Tibial artery (tissue), 4 donors: ENCODE data around the gene MYRFL.
A peak's percentile ranks its signal among the peaks of the same experiment; 100 is the strongest.

Source experiments
- DNase-seq, 2 donors: peaks; one replicate each; pipeline ENCODE4 v3.0.0-alpha.2; 2019
- H3K27ac ChIP-seq, 2 donors: fragments of 200-600 bp; sonication (generic) in 1 of 2; 1 replicate in 1 of 2; 2 replicates in 1 of 2; pipeline ENCODE4 v1.5.1; 2018 to 2019; ENCODE audit warnings: mild to moderate bottlenecking in 1 of 2
- H3K27me3 ChIP-seq, 2 donors: fragments of 200-600 bp; sonication (generic) in 1 of 2; one replicate each; pipeline versions ENCODE4 v1.5.1 to v1.6.0; 2016 to 2019
- H3K36me3 ChIP-seq, 3 donors: fragments of 200-600 bp; sonication (generic) in 2 of 3; one replicate each; pipeline ENCODE4 v1.5.1; 2016 to 2019; ENCODE audit warnings: mild to moderate bottlenecking in 2 of 3
- H3K4me1 ChIP-seq, 4 donors: fragments of 200-600 bp; sonication (generic) in 2 of 4; 1 replicate in 3 of 4; 2 replicates in 1 of 4; pipeline ENCODE4 v1.5.1; 2016 to 2019
- H3K4me3 ChIP-seq, 2 donors: fragments of 200-600 bp; sonication (generic) in 1 of 2; 1 replicate in 1 of 2; 2 replicates in 1 of 2; pipeline ENCODE4 v1.5.1; 2018 to 2019; ENCODE audit warnings: mild to moderate bottlenecking in 2 of 2
- H3K9me3 ChIP-seq, 3 donors: fragments of 200-600 bp; sonication (generic) in 1 of 3; one replicate each; pipeline ENCODE4 v1.5.1; 2016 to 2019
- intact Hi-C: fragments of 100-400 bp; cut with DNase I; formaldehyde crosslinking; loops from one replicate; pipeline ENCODE4 v1.15.0; 2023; ENCODE audit warnings: low total_unique reads
- TF ChIP-seq, protein P1 (sequence below), 2 experiments: fragments of 200-600 bp in 1 of 2; fragments of 450-650 bp in 1 of 2; IDR thresholded peaks; one replicate each; pipeline ENCODE4 v1.5.1; 2017 to 2019; ENCODE audit warnings: antibody characterized with exemption in 2 of 2, mild to moderate bottlenecking in 1 of 2, moderate library complexity in 1 of 2

MYRFL gene

GRCh38 chr12:69897744-69898143 lies 72.7 kb downstream of the MYRFL start:
- intact Hi-C loops, result no loop called here
- Histone ChIP-seq H3K9me3 (no peaks in the 10 kb centered on the region), H3K36me3 (no peaks in the 10 kb centered on the region), H3K4me1 (peaks cover 0 to 11% (median 8%) of the 10 kb centered on the region in 4 donors), H3K27ac (no peak overlapping the region), H3K4me3 (no peak overlapping the region), H3K27me3 (no peaks in the 10 kb centered on the region)
- TF ChIP-seq, protein P1, sequence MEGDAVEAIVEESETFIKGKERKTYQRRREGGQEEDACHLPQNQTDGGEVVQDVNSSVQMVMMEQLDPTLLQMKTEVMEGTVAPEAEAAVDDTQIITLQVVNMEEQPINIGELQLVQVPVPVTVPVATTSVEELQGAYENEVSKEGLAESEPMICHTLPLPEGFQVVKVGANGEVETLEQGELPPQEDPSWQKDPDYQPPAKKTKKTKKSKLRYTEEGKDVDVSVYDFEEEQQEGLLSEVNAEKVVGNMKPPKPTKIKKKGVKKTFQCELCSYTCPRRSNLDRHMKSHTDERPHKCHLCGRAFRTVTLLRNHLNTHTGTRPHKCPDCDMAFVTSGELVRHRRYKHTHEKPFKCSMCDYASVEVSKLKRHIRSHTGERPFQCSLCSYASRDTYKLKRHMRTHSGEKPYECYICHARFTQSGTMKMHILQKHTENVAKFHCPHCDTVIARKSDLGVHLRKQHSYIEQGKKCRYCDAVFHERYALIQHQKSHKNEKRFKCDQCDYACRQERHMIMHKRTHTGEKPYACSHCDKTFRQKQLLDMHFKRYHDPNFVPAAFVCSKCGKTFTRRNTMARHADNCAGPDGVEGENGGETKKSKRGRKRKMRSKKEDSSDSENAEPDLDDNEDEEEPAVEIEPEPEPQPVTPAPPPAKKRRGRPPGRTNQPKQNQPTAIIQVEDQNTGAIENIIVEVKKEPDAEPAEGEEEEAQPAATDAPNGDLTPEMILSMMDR (IDR thresholded peaks at IDR 0.05), result no peak
- no peak for DNase-seq

DNA sequence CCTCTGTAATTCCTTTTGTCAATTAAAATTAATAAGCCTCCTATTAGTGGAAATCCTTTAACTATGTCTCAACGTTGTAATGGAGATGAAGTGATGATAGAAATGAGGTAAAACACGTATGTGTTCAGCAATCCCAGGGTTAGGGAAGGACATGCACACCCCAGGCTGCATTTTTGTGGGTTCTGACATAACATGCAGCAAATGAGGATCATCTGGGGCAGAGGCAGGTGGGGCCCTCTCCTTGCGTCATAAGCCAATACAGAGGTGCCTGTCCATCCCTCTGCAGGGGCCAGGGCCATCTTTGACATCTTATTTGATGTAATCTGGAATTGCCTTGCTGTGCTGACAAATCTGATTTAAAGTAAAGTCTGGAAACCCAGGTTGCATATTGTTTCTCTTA lies 73.2 kb downstream of the MYRFL start:
- Histone ChIP-seq H3K9me3 (no peaks in the 10 kb centered on the region), H3K27me3 (no peaks in the 10 kb centered on the region), H3K4me3 (no peak overlapping the region), H3K36me3 (no peaks in the 10 kb centered on the region), H3K27ac (no peak overlapping the region), H3K4me1 (peaks cover 0 to 11% (median 8%) of the 10 kb centered on the region in 4 donors)
- intact Hi-C loops, result no loop called here
- DNase-seq, result no peak
- TF ChIP-seq, protein P1 (IDR thresholded peaks at IDR 0.05), result no peak

- peaks cover 0 to 33% (median 17%) of the 10 kb centered on the region in 4 donors for H3K4me1 ChIP-seq
- no peak overlapping the region for H3K27ac ChIP-seq
- no peak overlapping the region for H3K4me3 ChIP-seq
- peak; percentile 70 to 75 for DNase-seq
- no peaks in the 10 kb centered on the region for H3K9me3 ChIP-seq
- intact Hi-C loops, result loop anchor here (10.0 kb wide), 1 partner anchor 464 kb away; the partner anchor contains the start of gene KCNMB4
- H3K36me3 ChIP-seq, result no peaks in the 10 kb centered on the region
- H3K27me3 ChIP-seq, result no peaks in the 10 kb centered on the region
- TF ChIP-seq, protein P1 (IDR thresholded peaks at IDR 0.05), result peak; percentile 74 to 88
Observed at GRCh38 chr12:69900720-69901131, 75.7 kb downstream of the MYRFL start.

- no peak overlapping the region for H3K27ac ChIP-seq
- H3K27me3 ChIP-seq, result no peaks in the 10 kb centered on the region
- H3K4me3 ChIP-seq, result no peak overlapping the region
- intact Hi-C loops, result loop anchor here (10.0 kb wide), 1 partner anchor 463 kb away; the partner anchor contains the start of gene KCNMB4
- TF ChIP-seq, protein P1 (IDR thresholded peaks at IDR 0.05), result no peak
- no peaks in the 10 kb centered on the region for H3K9me3 ChIP-seq
- H3K4me1 ChIP-seq, result peaks cover 0 to 34% (median 17%) of the 10 kb centered on the region in 4 donors
- no peaks in the 10 kb centered on the region for H3K36me3 ChIP-seq
- no peak for DNase-seq
Observed at GRCh38 chr12:69901221-69901905, 76.3 kb downstream of the MYRFL start.

DNA sequence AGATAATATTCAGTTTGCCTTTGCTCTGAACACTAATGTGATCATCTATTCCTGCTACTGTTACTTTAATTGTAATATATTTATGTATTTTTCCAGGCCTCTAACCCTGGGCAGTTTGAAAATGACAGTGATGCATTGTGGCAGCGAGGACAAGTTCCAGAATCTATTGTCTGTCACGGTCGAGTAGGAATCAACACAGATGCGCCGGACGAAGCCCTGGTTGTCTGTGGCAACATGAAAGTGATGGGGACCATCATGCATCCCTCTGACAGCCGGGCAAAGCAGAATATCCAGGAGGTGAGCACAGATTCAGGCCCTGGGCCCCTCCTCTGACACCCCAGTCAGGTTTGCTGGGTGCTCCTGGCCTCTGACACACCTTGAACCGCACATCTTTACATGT lies 78.5 kb downstream of the MYRFL start:
- TF ChIP-seq, protein P1 (IDR thresholded peaks at IDR 0.05), result no peak
- H3K27me3 ChIP-seq, result no peaks in the 10 kb centered on the region
- intact Hi-C loops, result loop anchor here (10.0 kb wide), 1 partner anchor 461 kb away; the partner anchor contains the start of gene KCNMB4
- H3K4me3 ChIP-seq, result no peak overlapping the region
- H3K27ac ChIP-seq, result peak overlapping the region; percentile 51 to 52
- peaks cover 0 to 34% (median 19%) of the 10 kb centered on the region in 4 donors for H3K4me1 ChIP-seq
- no peaks in the 10 kb centered on the region for H3K9me3 ChIP-seq
- H3K36me3 ChIP-seq, result no peaks in the 10 kb centered on the region
- DNase-seq, result no peak
